HG03064 (cell line): Measurements from ENCODE around the gene SEMA3D.

Experiments used
- ATAC-seq: cut with Tn5 transposase; IDR thresholded peaks from one replicate; pipeline ENCODE4 v1.9.1; 2021; ENCODE audit warnings: low read depth; ENCODE audit not compliant: unreplicated experiment

The SEMA3D gene

GRCh38 chr7:85090143-85090542 lies 96.7 kb downstream of the SEMA3D start:
- ATAC-seq, result no peak

- ATAC-seq, result no peak
Observed at GRCh38 chr7:85081846-85082245, 105.0 kb downstream of the SEMA3D start.

GRCh38 chr7:85081392-85081791 lies 105.5 kb downstream of the SEMA3D start:
- no peak for ATAC-seq

- ATAC-seq, result no peak
Observed at GRCh38 chr7:85079434-85079833, 107.4 kb downstream of the SEMA3D start.

GRCh38 chr7:85078181-85078580 lies 108.7 kb downstream of the SEMA3D start:
- ATAC-seq, result no peak

DNA sequence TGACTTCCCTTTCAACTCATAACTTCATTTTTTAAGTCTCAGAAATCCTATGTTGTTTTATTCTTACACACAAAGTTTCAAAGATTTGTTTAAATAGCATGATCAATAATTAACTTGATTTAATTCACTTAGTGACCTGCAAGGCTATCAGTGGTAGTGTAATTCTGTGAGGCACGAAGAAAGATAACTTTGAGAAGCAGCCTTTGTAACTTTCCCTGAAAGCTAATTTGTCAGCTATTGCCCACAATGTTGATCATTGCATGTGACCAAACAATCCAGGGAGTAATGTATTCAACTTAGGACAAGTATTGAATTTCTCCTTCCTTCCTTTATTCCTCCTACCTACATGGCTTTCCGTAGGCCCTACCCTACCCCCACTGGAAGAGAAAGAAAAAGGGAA lies 111.0 kb downstream of the SEMA3D start:
- ATAC-seq, result no peak

DNA sequence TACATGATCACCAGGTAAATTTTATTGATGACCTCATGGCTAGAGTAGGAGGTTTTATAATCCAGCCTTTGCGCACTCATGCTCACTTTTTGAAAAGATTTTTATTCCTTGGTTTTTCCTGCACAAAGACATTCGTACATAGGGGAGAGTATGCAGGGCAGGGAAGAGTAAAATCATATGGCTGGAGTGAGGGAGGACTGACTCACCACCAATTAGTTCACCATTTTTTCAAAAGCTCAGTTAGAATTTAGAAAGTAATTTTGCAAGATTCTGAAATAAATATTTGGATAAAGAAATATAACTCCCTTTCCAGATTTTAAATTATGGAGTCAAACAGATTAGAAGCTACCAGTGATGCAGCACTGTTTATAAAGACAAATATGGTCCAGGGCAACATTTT lies 111.9 kb downstream of the SEMA3D start:
- ATAC-seq, result no peak

DNA sequence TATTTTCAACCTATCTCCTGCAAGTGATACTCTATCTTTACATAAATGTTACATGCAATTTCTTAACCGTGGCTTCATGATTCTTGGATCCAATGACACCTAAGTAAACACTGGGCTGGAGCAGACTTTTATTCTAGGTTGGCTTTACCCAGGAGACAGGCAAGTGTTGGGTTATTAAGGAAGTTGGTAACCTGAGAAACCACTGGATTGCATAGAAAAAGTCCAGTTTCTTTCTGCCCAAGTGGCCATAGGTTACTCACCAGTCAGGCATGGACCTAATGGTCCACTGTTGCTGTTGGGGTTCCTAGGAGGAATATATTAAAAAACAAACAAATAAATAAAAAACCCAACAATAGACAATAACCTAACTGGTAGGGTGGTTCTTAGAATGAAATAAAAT lies 112.8 kb downstream of the SEMA3D start:
- no peak for ATAC-seq

DNA sequence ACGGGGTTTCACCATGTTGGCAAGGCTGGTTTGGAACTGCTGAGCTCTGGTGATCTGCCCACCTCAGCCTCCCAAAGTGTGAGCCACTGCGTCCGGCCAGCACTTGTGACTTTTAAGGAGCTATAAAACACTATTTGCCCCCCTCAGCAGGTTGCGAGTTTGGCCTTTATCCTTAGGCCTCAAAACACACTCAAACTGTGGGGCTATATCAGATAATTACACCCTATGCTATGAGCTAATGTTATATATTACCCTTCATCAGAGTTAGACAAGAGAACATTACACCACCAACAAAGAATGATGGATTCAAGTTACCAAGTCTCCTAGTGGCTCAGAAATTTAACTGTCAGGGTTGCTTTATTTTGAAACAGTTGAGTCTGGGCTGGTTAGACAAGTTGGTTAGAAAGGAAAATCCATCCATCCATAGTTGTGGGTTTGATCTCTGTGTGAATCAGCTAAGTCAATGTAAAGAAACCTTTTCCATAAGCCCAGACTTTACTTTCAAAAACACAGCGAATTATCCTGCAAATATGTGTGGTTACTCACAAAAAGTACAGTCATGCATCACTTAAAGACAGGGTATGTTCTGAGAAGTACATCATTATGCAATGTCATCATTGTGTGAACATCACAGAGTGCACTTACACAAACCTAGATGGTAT lies 115.8 kb downstream of the SEMA3D start:
- ATAC-seq, result no peak

- ATAC-seq, result no peak
Observed at GRCh38 chr7:85068799-85069198, 118.1 kb downstream of the SEMA3D start.

DNA sequence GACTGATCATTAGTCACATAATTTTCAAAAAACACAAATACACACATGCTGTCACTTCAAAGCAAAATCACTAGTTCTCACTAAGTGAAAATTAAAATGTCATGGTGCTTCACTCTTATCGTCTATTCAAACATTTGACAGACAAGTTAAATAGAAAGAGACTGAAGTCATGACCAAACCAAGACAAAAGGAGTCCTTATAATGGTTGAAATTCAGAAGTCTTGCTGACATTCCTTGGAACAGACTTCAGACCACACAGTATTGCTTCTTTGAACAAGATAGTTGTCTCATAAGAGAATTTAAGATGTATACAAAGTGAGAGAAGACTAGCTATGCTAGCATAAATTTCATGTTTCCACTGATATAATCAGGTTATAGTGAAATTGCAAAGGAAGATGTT lies 119.5 kb downstream of the SEMA3D start:
- ATAC-seq, result no peak

DNA sequence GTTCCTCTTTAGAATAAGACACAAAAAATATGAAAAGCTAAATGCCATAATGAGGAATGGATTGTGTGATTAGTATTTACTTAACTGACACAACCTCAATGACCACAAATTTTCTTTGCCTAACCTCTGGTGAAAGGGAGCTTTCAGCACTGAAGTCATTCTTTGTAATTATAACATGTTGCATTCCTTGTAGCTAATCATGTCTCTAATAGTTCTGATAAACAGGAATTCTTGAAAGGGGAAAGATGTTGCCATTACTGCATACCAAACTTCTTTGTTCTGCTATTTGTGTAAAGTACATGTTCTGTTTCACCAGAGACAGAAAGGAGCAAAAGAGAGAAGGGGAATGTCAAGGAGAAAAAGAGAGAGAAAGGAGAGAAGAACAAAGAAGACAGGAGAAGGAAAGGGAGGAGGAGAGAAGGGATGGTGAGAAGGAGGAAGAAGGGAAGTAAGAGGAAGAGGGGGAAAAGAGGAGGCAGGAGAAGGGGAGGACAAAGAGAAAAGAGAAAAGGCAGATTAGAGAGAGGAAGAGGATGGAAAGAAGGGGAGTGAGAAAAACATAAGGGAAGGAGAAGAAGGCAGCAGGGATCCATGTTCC lies 120.9 kb downstream of the SEMA3D start:
- ATAC-seq, result no peak

GRCh38 chr7:85065306-85065705 lies 121.5 kb downstream of the SEMA3D start:
- no peak for ATAC-seq

GRCh38 chr7:85062651-85063050 lies 124.2 kb downstream of the SEMA3D start:
- ATAC-seq, result no peak

DNA sequence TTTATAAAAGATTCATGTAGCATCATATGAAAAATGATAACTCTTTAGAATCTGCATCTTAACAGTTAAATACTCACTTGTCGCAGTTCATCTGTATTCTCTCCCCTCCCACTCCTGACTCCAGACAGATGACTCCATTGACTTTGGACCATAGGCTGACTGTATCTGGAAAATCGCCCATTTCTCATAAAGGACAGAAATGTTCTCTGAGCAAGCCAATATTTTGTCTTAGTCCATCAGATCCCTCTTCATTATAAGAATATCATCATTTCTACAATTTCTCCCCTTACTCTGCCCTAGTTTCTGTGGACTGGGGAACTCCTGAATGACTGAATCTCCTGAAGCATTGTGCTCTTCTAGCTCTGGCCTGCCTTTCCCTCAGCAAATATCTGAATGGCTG lies 125.4 kb downstream of the SEMA3D start:
- ATAC-seq, result no peak

GRCh38 chr7:85060696-85061095 lies 126.2 kb downstream of the SEMA3D start:
- ATAC-seq, result no peak

- ATAC-seq, result no peak
Observed at GRCh38 chr7:85055906-85056305, 130.9 kb downstream of the SEMA3D start.

GRCh38 chr7:85055196-85055595 lies 131.7 kb downstream of the SEMA3D start:
- no peak for ATAC-seq

DNA sequence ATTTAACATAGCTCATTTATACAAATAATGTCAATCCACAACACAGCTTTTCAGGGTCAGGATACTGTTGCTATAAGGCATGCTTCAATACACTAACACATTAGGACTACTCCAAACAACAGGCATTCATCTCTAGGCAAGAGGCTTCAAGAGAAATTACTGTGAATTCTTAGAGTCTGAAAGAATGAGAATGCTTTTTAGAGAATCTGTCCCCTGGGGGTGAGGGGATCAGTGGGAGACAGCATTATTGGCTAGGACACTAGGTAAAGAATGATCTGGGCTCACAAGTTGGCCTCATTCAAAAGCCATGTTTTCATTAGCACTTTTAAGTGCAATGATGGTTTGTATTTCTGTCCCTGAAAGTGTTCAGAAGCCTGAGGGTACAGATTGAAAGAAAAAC lies 132.6 kb downstream of the SEMA3D start:
- no peak for ATAC-seq

- no peak for ATAC-seq
Observed at GRCh38 chr7:85052894-85053293, 134.0 kb downstream of the SEMA3D start.

DNA sequence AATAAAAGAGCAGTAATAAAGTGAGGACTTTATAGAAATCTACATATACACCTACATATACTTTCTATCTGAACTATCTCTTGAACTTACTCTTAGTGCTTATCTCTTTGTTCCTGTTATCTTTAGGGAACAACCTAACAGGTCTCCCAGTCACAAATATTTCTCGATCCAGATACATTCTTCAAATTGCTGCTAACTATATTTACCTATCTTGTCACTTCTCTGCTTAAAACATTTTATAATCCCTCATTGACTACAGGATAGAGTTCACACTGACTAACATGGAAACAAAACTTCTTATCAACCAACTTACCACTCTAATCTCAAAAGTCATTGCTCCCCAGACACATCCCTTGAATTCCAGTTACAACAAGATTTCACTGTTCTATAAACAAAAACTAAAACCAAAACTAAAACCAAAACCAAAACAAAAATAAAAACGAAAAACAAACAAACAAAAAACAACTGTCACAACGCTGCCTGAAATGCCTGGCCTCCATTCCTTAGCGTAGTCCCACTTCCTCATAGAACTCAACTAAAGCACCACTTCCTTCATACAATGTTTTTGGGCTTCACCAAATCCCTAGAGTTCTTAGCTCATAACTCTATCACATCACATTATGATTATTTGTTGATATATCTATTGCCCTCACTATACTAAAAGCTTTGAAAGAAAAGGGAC lies 134.7 kb downstream of the SEMA3D start:
- no peak for ATAC-seq

- ATAC-seq, result no peak
Observed at GRCh38 chr7:85046534-85046933, 140.3 kb downstream of the SEMA3D start.
